H1 (cell line): Measurements from ENCODE around the gene PIK3C2G. TPM values are rescaled to one million over a fixed set of nuclear protein-coding genes. Genes with fewer than 3 reads are reported as not detected.

Experiments
- CTCF ChIA-PET: fragments of 300-600 bp; sonication (Branson Sonifier 250); formaldehyde crosslinking; loops from one replicate; lab custom pipeline; 2021; ENCODE audit not compliant: partially characterized antibody; lab: Charles Lee
- POLR2A ChIA-PET: fragments of 300-600 bp; sonication (Branson Sonifier 250); formaldehyde crosslinking; loops from one replicate; lab custom pipeline; 2021; ENCODE audit warnings: inconsistent platforms; ENCODE audit not compliant: partially characterized antibody; lab: Charles Lee
- DNase-seq, 2 experiments: peaks; one replicate each; pipeline versions ENCODE4 v3.0.0 to v3.0.0-alpha.2; 2010 to 2022; ENCODE audit warnings: low spot score in 2 of 2, low read depth in 1 of 2, mixed read lengths in 1 of 2
- FAIRE-seq: peaks from 2 replicates; lab custom pipeline; 2011; peaks lifted over from hg19 to GRCh38; lab: Jason Lieb, UNC
- H2AFZ ChIP-seq: 2 replicates; pipeline ENCODE4 v1.8.1; 2012; ENCODE audit warnings: low read length, inconsistent platforms
- H2AK5ac ChIP-seq: 2 replicates; pipeline ENCODE4 v1.6.1; 2013; ENCODE audit warnings: low read depth, low read length
- H2BK120ac ChIP-seq: replicated peaks from 2 replicates; pipeline ENCODE3; 2013; ENCODE audit warnings: low read depth, low read length, inconsistent platforms
- H2BK12ac ChIP-seq: 2 replicates; pipeline ENCODE4 v1.6.1; 2013; ENCODE audit warnings: low read depth, low read length
- H2BK15ac ChIP-seq: 2 replicates; pipeline ENCODE4 v1.6.1; 2013; ENCODE audit warnings: low read length
- H2BK20ac ChIP-seq: 2 replicates; pipeline ENCODE4 v1.6.1; 2013; ENCODE audit warnings: low read length
- H2BK5ac ChIP-seq: 2 replicates; pipeline ENCODE4 v1.6.1; 2013; ENCODE audit warnings: low read depth, low read length
- H3K14ac ChIP-seq: 2 replicates; pipeline ENCODE4 v1.6.1; 2013; ENCODE audit warnings: inconsistent platforms; ENCODE audit not compliant: insufficient read length
- H3K18ac ChIP-seq: 2 replicates; pipeline ENCODE4 v1.6.1; 2013; ENCODE audit warnings: low read length; ENCODE audit errors: extremely low read depth
- H3K23ac ChIP-seq: 2 replicates; pipeline ENCODE4 v1.6.1; 2013; ENCODE audit warnings: inconsistent platforms; ENCODE audit not compliant: insufficient read length
- H3K23me2 ChIP-seq: 2 replicates; pipeline ENCODE4 v1.6.1; 2013; ENCODE audit warnings: low read depth, low read length
- H3K27ac ChIP-seq: 2 replicates; pipeline ENCODE4 v1.6.1; 2011; ENCODE audit warnings: low read depth, low read length, inconsistent platforms
- H3K27me3 ChIP-seq, 4 experiments: replicated peaks in 1 of 4; 1 replicate in 1 of 4; 2 replicates in 3 of 4; pipeline versions ENCODE4 v1.6.1 to v1.8.1; 2011 to 2013; ENCODE audit warnings: low read length in 3 of 4, mild to moderate bottlenecking in 3 of 4, inconsistent platforms in 2 of 4, mixed read lengths in 2 of 4, moderate library complexity in 1 of 4; ENCODE audit not compliant: control insufficient read depth in 3 of 4, insufficient read depth in 3 of 4; ENCODE audit errors: extremely low read depth in 1 of 4
- H3K36me3 ChIP-seq, 4 experiments: 2 replicates each; pipeline versions ENCODE4 v1.6.1 to v1.8.1; 2011 to 2013; ENCODE audit warnings: mild to moderate bottlenecking in 4 of 4, low read length in 3 of 4, moderate library complexity in 2 of 4, control low read depth in 1 of 4, inconsistent platforms in 1 of 4; ENCODE audit not compliant: insufficient read depth in 4 of 4, control insufficient read depth in 2 of 4
- H3K4ac ChIP-seq: replicated peaks from 2 replicates; pipeline ENCODE3; 2013; ENCODE audit warnings: low read length, low read depth, mixed read lengths, inconsistent platforms; ENCODE audit not compliant: insufficient read length
- H3K4me1 ChIP-seq, 4 experiments: replicated peaks in 1 of 4; 1 replicate in 1 of 4; 2 replicates in 3 of 4; pipeline versions ENCODE4 v1.6.1 to v1.8.1; 2011 to 2013; ENCODE audit warnings: low read length in 3 of 4, inconsistent platforms in 2 of 4, mixed read lengths in 1 of 4; ENCODE audit not compliant: insufficient read depth in 4 of 4, control insufficient read depth in 3 of 4
- H3K4me2 ChIP-seq, 2 experiments: 2 replicates each; pipeline versions ENCODE4 v1.6.1 to v1.8.1; 2011 to 2013; ENCODE audit warnings: low read depth in 2 of 2, low read length in 2 of 2, control low read depth in 1 of 2, inconsistent platforms in 1 of 2, mild to moderate bottlenecking in 1 of 2; ENCODE audit not compliant: insufficient read depth in 1 of 2
- H3K4me3 ChIP-seq, 4 experiments: fragments of 200-600, 300-600 bp in 1 of 4; sonication (generic), shearing (Covaris generic), sonication (Bioruptor Twin) in 1 of 4; 2 replicates each; pipeline versions ENCODE4 v1.5.1 to v1.8.1; 2011 to 2016; ENCODE audit warnings: low read length in 4 of 4, low read depth in 3 of 4, control low read depth in 2 of 4, inconsistent platforms in 2 of 4, mild to moderate bottlenecking in 2 of 4, mixed read lengths in 1 of 4, moderate library complexity in 1 of 4; ENCODE audit not compliant: insufficient read depth in 2 of 4; ENCODE audit errors: extremely low read depth in 1 of 4
- H3K56ac ChIP-seq: replicated peaks from 2 replicates; pipeline ENCODE3; 2013; ENCODE audit warnings: low read depth, mild to moderate bottlenecking, mixed read lengths, low read length, inconsistent platforms; ENCODE audit not compliant: insufficient read length
- H3K79me1 ChIP-seq: 2 replicates; pipeline ENCODE4 v1.6.1; 2013; ENCODE audit warnings: low read depth, low read length, control low read depth
- H3K79me2 ChIP-seq, 2 experiments: 2 replicates each; pipeline versions ENCODE4 v1.6.1 to v1.8.1; 2012 to 2013; ENCODE audit warnings: low read length in 2 of 2, mild to moderate bottlenecking in 2 of 2, inconsistent platforms in 1 of 2; ENCODE audit not compliant: insufficient read depth in 2 of 2, control insufficient read depth in 1 of 2
- H3K9ac ChIP-seq, 4 experiments: replicated peaks in 1 of 4; 1 replicate in 1 of 4; 2 replicates in 3 of 4; pipeline versions ENCODE4 v1.6.1 to v1.8.1; 2011 to 2013; ENCODE audit warnings: low read depth in 3 of 4, low read length in 3 of 4, control low read depth in 2 of 4, mild to moderate bottlenecking in 2 of 4, moderate library complexity in 2 of 4, inconsistent platforms in 1 of 4; ENCODE audit errors: extremely low read depth in 1 of 4
- H3K9me3 ChIP-seq, 2 experiments: 2 replicates each; pipeline versions ENCODE4 v1.6.1 to v1.8.1; 2012 to 2013; ENCODE audit warnings: mild to moderate bottlenecking in 2 of 2, moderate library complexity in 2 of 2, control low read depth in 1 of 2, inconsistent platforms in 1 of 2, low read depth in 1 of 2, low read length in 1 of 2, mixed read lengths in 1 of 2; ENCODE audit not compliant: insufficient read depth in 2 of 2
- H4K20me1 ChIP-seq, 2 experiments: replicated peaks in 1 of 2; 2 replicates each; pipeline versions ENCODE3 to v1.8.1; 2011 to 2013; ENCODE audit warnings: inconsistent platforms in 2 of 2, low read length in 2 of 2, mild to moderate bottlenecking in 1 of 2; ENCODE audit not compliant: insufficient read depth in 2 of 2, control insufficient read depth in 1 of 2
- H4K5ac ChIP-seq: 2 replicates; pipeline ENCODE4 v1.6.1; 2013; ENCODE audit warnings: low read length, low read depth, mixed read lengths, inconsistent platforms; ENCODE audit not compliant: insufficient read length
- H4K8ac ChIP-seq: 2 replicates; pipeline ENCODE4 v1.8.0; 2013; ENCODE audit warnings: mild to moderate bottlenecking, moderate library complexity, low read length, inconsistent platforms; ENCODE audit not compliant: insufficient read depth; ENCODE audit errors: extremely low read depth
- H4K91ac ChIP-seq: replicated peaks from 2 replicates; pipeline ENCODE3; 2013; ENCODE audit warnings: low read length, mixed read lengths, inconsistent platforms; ENCODE audit not compliant: insufficient read length
- BRCA1 ChIP-seq: IDR thresholded peaks from 2 replicates; pipeline ENCODE4 v1.6.1; 2012; ENCODE audit warnings: low read depth, low read length, improper control_type of control experiment
- JUN ChIP-seq: IDR thresholded peaks from 2 replicates; pipeline ENCODE4 v1.6.1; 2011; ENCODE audit warnings: low read depth, mild to moderate bottlenecking, improper control_type of control experiment, low read length
- MAFK ChIP-seq: IDR thresholded peaks from 2 replicates; pipeline ENCODE4 v1.6.1; 2012; ENCODE audit warnings: low read depth, mild to moderate bottlenecking, improper control_type of control experiment, low read length
- YY1 ChIP-seq: IDR thresholded peaks from 2 replicates; pipeline ENCODE4 v1.6.1; 2011; ENCODE audit warnings: low read depth, mild to moderate bottlenecking, low read length
- WGBS, 2 experiments: shearing (Covaris generic) in 1 of 2; methylation state at CpG; one replicate each; pipeline versions ENCODE4 v1.1.6 to v1.1.7; 2013 to 2015; ENCODE audit warnings: low lambda C conversion rate in 2 of 2, mixed read lengths in 2 of 2, inconsistent platforms in 1 of 2, low coverage in 1 of 2, missing lambda C conversion rate in 1 of 2; ENCODE audit not compliant: insufficient replicate concordance in 2 of 2, insufficient coverage in 1 of 2, insufficient read length in 1 of 2; ENCODE audit errors: extremely low coverage in 1 of 2, missing lambda C conversion rate in 1 of 2; 5-methylcytosine and 5-hydroxymethylcytosine counted together
- polyA plus RNA-seq, 7 experiments: library from polyadenylated mRNA; depleted of rRNA in 3 of 7; stranded (reverse) in 5 of 7; unstranded in 2 of 7; fragments of >200 nt in 5 of 7; fragments of 200-250 nt in 2 of 7; gene quantifications; 1 replicate in 5 of 7; 2 replicates in 1 of 7; 4 replicates in 1 of 7; pipeline versions ENCODE4 v1.2.1 to v1.2.3, GENCODE V29; 2011 to 2013; ENCODE audit warnings: missing spikeins in 2 of 7, mixed read lengths in 2 of 7
- total RNA-seq: library from RNA; stranded (reverse); fragmentation: NEBNext Ultra II Directional; extraction: Animal tissue kit (Norgen Biotek cat#: 25700); gene quantifications from 2 replicates; pipeline ENCODE4 v1.2.1, GENCODE V29; 2021

The PIK3C2G gene
- total and polyA plus RNA-seq, 2 of the 8 experiments (the other 6 are each of a cell fraction or from before 2014, with no cell fraction given): not detected

DNA sequence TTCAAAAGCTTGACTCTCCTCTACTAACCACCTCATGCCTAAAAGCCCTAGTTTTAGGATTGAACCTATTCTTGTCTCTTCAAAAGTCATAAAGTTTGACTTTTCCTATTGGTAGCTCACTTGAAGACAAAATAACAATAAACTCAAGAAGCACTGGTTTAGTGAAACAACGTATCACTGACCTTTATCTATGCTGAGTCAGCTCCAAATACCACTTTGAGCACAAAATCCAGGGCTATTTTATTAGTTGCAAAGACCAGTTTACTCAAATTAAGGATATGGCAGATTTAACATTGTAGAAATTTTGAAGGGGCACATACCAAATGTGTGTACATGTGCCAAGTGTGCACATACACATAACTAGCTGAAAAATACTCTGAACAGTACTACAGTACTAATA, 45.0 kb downstream of the PIK3C2G start:
- H3K9me3 ChIP-seq: peaks cover 2% of the 10 kb centered on the region in 2 experiments; a peak in 2 of 4 replicates
- H3K4me2 ChIP-seq: no peak overlapping the region
- ChIA-PET CTCF (interaction anchor here (1.0 to 3.5 kb wide), 3 partner anchors 13 to 124 kb away, joined by 3 to 21 read pairs (median 5); no protein-coding TSS in a partner anchor), POLR2A (no interaction called here)
- 100% methylated on average over 1 of the region's 1 CpG; no CpG with 5 or more reads in 1 of the 2 experiments for WGBS, 2 experiments
- H4K5ac ChIP-seq: no peak overlapping the region
- H3K36me3 ChIP-seq: no peaks in the 10 kb centered on the region
- H2AFZ ChIP-seq: no peak overlapping the region
- H2AK5ac ChIP-seq: no peak overlapping the region
- no peak overlapping the region for H3K18ac ChIP-seq
- H3K9ac ChIP-seq: no peak overlapping the region
- FAIRE-seq (no peak), DNase-seq (no peak)
- no peaks in the 10 kb centered on the region for H3K27me3 ChIP-seq
- H4K8ac ChIP-seq: no peak overlapping the region
- H3K79me2 ChIP-seq: no peaks in the 10 kb centered on the region
- no peak overlapping the region for H3K4ac ChIP-seq
- H4K91ac ChIP-seq: no peak overlapping the region
- H3K4me3 ChIP-seq: no peak overlapping the region
- no peak overlapping the region for H3K14ac ChIP-seq
- no peak overlapping the region for H3K23ac ChIP-seq
- no peak overlapping the region for H2BK5ac ChIP-seq
- H2BK15ac ChIP-seq: no peak overlapping the region
- no peaks in the 10 kb centered on the region for H3K4me1 ChIP-seq
- TF ChIP-seq MAFK (0 out of 2 replicates have a peak, but pooled peaks have one; percentile 36), BRCA1 (no peak), JUN (no peak), YY1 (no peak)
- no peak overlapping the region for H2BK20ac ChIP-seq
- no peak overlapping the region for H2BK120ac ChIP-seq
- H3K23me2 ChIP-seq: no peaks in the 10 kb centered on the region
- no peak overlapping the region for H3K27ac ChIP-seq
- no peak overlapping the region for H2BK12ac ChIP-seq
- H4K20me1 ChIP-seq: no peaks in the 10 kb centered on the region
- no peak overlapping the region for H3K56ac ChIP-seq
- no peaks in the 10 kb centered on the region for H3K79me1 ChIP-seq
